CD4-positive, alpha-beta T cell (primary cell): ENCODE data around the gene LYST. TPM values are rescaled to one million over a fixed set of nuclear protein-coding genes. Genes with fewer than 3 reads are reported as not detected.

Experiments used
- ATAC-seq: fragments of 200-7000 bp; cut with Tn5 transposase; one replicate; pipeline ENCODE4 v1.10.0; 2022; ENCODE audit warnings: mild to moderate bottlenecking; ENCODE audit not compliant: poor library complexity
- CTCF ChIA-PET: fragments of 350-600 bp; sonication (Branson Sonifier 250); formaldehyde crosslinking; loops from one replicate; lab custom pipeline; 2021; ENCODE audit warnings: antibody characterized with exemption, inconsistent platforms; lab: Charles Lee
- POLR2A ChIA-PET: fragments of 350-600 bp; sonication (Branson Sonifier 250); formaldehyde crosslinking; loops from one replicate; lab custom pipeline; 2021; ENCODE audit warnings: antibody characterized with exemption, inconsistent platforms; lab: Charles Lee
- DNase-seq, 14 experiments: peaks; one replicate each; pipeline ENCODE4 v3.0.0-alpha.2; 2013 to 2020; ENCODE audit warnings: mixed read lengths in 2 of 14
- H3K27ac ChIP-seq, 2 donors: one replicate each; pipeline versions ENCODE4 v1.5.1 to v1.7.0; 2013; ENCODE audit warnings: low read length in 2 of 2, low read depth in 1 of 2, mild to moderate bottlenecking in 1 of 2
- H3K27me3 ChIP-seq, 2 experiments: 1 replicate in 1 of 2; 2 replicates in 1 of 2; pipeline versions ENCODE4 v1.6.1 to v1.7.0; 2013; ENCODE audit warnings: low read length in 2 of 2, control low read depth in 1 of 2, mild to moderate bottlenecking in 1 of 2, moderate library complexity in 1 of 2; ENCODE audit not compliant: insufficient read depth in 2 of 2, control insufficient read depth in 1 of 2
- H3K36me3 ChIP-seq: one replicate; pipeline ENCODE4 v1.6.1; 2013; ENCODE audit warnings: low read length, control low read depth; ENCODE audit not compliant: insufficient read depth
- H3K4me1 ChIP-seq: one replicate; pipeline ENCODE4 v1.6.1; 2013; ENCODE audit warnings: low read length, control low read depth; ENCODE audit not compliant: insufficient read depth
- H3K4me3 ChIP-seq: one replicate; pipeline ENCODE4 v1.5.1; 2013; ENCODE audit warnings: mild to moderate bottlenecking, low read length, moderate library complexity
- H3K9me3 ChIP-seq, 2 experiments: 1 replicate in 1 of 2; 2 replicates in 1 of 2; pipeline versions ENCODE4 v1.6.1 to v1.7.0; 2013; ENCODE audit warnings: low read length in 2 of 2, mild to moderate bottlenecking in 2 of 2, control low read depth in 1 of 2, moderate library complexity in 1 of 2; ENCODE audit not compliant: control insufficient read depth in 1 of 2, insufficient read depth in 1 of 2
- H3K27ac Mint-ChIP-seq: one replicate; pipeline ENCODE4 v1.8.0; 2020; ENCODE audit warnings: mixed read lengths
- H3K27me3 Mint-ChIP-seq: one replicate; pipeline ENCODE4 v1.8.0; 2021; ENCODE audit warnings: mixed read lengths
- H3K36me3 Mint-ChIP-seq: one replicate; pipeline ENCODE4 v1.8.0; 2021; ENCODE audit warnings: low read depth, mixed read lengths
- H3K4me1 Mint-ChIP-seq: one replicate; pipeline ENCODE4 v1.8.0; 2021; ENCODE audit warnings: low read depth, mixed read lengths
- H3K4me3 Mint-ChIP-seq: one replicate; pipeline ENCODE4 v1.8.0; 2020; ENCODE audit warnings: mild to moderate bottlenecking, mixed read lengths
- H3K9me3 Mint-ChIP-seq: one replicate; pipeline ENCODE4 v1.8.0; 2020; ENCODE audit warnings: mixed read lengths
- intact Hi-C, 2 experiments: fragments of 100-400 bp; cut with DNase I in 1 of 2; cut with micrococcal nuclease in 1 of 2; formaldehyde crosslinking; loops; one replicate each; pipeline versions ENCODE4 v1.15.1 to v1.9.0; 2023 to 2025; cut with DNase I, micrococcal nuclease
- total RNA-seq, 174 experiments: library from RNA in 2 of 174; stranded (reverse) in 2 of 174; gene quantifications; one replicate each; pipeline ENCODE4 v1.2.3 and lab custom pipeline; 2021 to 2026
- TF ChIP-seq, protein P1 (sequence below): fragments of 200-600 bp; IDR thresholded peaks from one replicate; pipeline ENCODE4 v1.8.0; 2022; ENCODE audit warnings: antibody characterized with exemption, mild to moderate bottlenecking

LYST gene
- total RNA-seq, 2 experiments from 2014 or later, result 24.9 to 26.8 TPM

DNA sequence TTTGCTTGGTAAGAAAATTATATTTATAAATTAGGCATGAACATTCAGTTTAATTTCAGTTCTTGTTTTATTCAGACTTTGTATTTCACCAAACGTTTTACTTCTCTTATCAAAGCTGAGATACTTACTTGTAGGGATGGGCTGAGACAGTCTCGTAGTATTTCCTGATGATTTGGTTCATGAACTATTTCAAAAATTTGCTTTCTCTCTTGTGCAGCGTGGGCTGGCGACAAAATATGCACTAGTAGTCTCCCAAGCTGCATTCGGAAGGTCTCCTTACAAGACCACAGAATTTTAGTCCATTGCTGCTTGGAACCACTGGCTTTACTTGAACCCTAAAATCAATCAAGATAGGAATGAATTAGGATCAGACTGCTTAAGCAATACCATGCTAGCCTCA, 125.4 kb downstream of the LYST start:
- H3K27me3 ChIP-seq, result no peaks in the 10 kb centered on the region
- H3K9me3 ChIP-seq, result no peaks in the 10 kb centered on the region
- H3K36me3 ChIP-seq, result peaks cover 48% of the 10 kb centered on the region
- intact Hi-C loops, result no loop called here
- ChIA-PET POLR2A (no interaction called here), CTCF (interaction anchor here (0.6 kb wide), 1 partner anchor 1362 kb away, joined by 3 read pairs; no protein-coding TSS in a partner anchor)
- H3K9me3 Mint-ChIP-seq, result no peaks in the 10 kb centered on the region
- no peak overlapping the region for H3K4me3 ChIP-seq
- DNase-seq (no peak), ATAC-seq (no peak)
- no peaks in the 10 kb centered on the region for H3K4me1 Mint-ChIP-seq
- H3K27me3 Mint-ChIP-seq, result no peaks in the 10 kb centered on the region
- peaks cover 91% of the 10 kb centered on the region for H3K36me3 Mint-ChIP-seq
- TF ChIP-seq, protein P1, sequence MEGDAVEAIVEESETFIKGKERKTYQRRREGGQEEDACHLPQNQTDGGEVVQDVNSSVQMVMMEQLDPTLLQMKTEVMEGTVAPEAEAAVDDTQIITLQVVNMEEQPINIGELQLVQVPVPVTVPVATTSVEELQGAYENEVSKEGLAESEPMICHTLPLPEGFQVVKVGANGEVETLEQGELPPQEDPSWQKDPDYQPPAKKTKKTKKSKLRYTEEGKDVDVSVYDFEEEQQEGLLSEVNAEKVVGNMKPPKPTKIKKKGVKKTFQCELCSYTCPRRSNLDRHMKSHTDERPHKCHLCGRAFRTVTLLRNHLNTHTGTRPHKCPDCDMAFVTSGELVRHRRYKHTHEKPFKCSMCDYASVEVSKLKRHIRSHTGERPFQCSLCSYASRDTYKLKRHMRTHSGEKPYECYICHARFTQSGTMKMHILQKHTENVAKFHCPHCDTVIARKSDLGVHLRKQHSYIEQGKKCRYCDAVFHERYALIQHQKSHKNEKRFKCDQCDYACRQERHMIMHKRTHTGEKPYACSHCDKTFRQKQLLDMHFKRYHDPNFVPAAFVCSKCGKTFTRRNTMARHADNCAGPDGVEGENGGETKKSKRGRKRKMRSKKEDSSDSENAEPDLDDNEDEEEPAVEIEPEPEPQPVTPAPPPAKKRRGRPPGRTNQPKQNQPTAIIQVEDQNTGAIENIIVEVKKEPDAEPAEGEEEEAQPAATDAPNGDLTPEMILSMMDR, result no peak
- no peak overlapping the region for H3K27ac ChIP-seq
- H3K27ac Mint-ChIP-seq, result no peak overlapping the region
- H3K4me1 ChIP-seq, result no peaks in the 10 kb centered on the region
- H3K4me3 Mint-ChIP-seq, result no peak overlapping the region

DNA sequence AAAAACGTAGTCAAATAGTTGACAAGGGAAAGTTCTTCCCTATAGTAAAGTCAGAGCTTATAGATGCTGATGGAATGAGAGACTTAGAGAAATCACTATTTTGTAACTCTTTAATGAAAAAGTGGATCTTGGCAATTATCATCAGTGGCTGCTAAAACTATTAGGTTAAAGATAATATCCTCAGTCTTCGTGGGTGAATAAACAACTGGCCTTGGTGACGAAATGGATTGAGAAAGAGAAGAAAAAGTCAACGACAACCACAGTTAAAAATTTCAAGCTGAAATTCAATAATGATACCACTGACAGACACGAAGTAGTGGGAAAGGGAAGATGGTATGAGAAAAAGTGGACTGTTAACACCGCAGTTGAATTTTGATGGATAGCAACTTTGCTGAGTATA, 127.1 kb downstream of the LYST start:
- DNase-seq, result no peak
- Mint-ChIP-seq H3K36me3 (peaks cover 76% of the 10 kb centered on the region), H3K27me3 (no peaks in the 10 kb centered on the region), H3K4me3 (no peak overlapping the region), H3K27ac (no peak overlapping the region), H3K9me3 (no peaks in the 10 kb centered on the region), H3K4me1 (no peaks in the 10 kb centered on the region)
- Histone ChIP-seq H3K27ac (no peak overlapping the region), H3K4me3 (no peak overlapping the region), H3K27me3 (no peaks in the 10 kb centered on the region), H3K4me1 (no peaks in the 10 kb centered on the region), H3K9me3 (no peaks in the 10 kb centered on the region), H3K36me3 (peaks cover 35% of the 10 kb centered on the region)
- POLR2A ChIA-PET, result no interaction called here
- no peak for ATAC-seq
- intact Hi-C loops, result no loop called here
- TF ChIP-seq, protein P1, result no peak
- CTCF ChIA-PET, result interaction anchor here (0.7 to 1.3 kb wide), 2 partner anchors 10 to 12 kb away, joined by 3 read pairs; no protein-coding TSS in a partner anchor

DNA sequence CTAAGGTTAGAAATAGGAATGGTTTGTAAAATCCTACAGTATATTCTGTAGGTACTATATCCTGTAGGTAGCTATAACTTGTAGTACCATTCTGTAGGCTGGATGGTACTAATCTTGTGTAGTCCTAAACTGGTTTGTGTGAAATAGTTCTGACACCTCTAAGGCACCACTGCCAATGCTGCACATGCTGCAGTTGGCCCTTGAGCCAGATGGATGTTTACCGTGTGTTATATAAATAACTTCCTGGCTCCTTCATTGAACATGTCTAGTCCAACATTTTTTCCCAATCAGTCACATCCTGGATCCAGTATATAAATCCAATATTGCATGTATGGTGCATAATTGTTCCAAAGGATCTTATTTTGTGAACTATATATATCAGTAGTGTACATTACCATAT, 127.6 kb downstream of the LYST start:
- ATAC-seq (no peak), DNase-seq (no peak)
- Histone ChIP-seq H3K9me3 (no peaks in the 10 kb centered on the region), H3K4me3 (no peak overlapping the region), H3K4me1 (no peaks in the 10 kb centered on the region), H3K27ac (no peak overlapping the region), H3K36me3 (peaks cover 30% of the 10 kb centered on the region), H3K27me3 (no peaks in the 10 kb centered on the region)
- Mint-ChIP-seq H3K9me3 (no peaks in the 10 kb centered on the region), H3K36me3 (peaks cover 71% of the 10 kb centered on the region), H3K27me3 (no peaks in the 10 kb centered on the region), H3K4me1 (no peaks in the 10 kb centered on the region), H3K27ac (no peak overlapping the region), H3K4me3 (no peak overlapping the region)
- TF ChIP-seq, protein P1, result no peak
- ChIA-PET POLR2A (no interaction called here), CTCF (interaction anchor here (0.7 to 1.3 kb wide), 2 partner anchors 10 to 12 kb away, joined by 3 read pairs; no protein-coding TSS in a partner anchor)
- intact Hi-C loops, result no loop called here
